ENCODE measurements around the gene BABAM2. TPM values are rescaled to one million over a fixed set of nuclear protein-coding genes. Genes with fewer than 3 reads are reported as not detected.

The BABAM2 gene
- total RNA-seq, 1 experiment from 2014 or later, result 27.1 TPM

DNA sequence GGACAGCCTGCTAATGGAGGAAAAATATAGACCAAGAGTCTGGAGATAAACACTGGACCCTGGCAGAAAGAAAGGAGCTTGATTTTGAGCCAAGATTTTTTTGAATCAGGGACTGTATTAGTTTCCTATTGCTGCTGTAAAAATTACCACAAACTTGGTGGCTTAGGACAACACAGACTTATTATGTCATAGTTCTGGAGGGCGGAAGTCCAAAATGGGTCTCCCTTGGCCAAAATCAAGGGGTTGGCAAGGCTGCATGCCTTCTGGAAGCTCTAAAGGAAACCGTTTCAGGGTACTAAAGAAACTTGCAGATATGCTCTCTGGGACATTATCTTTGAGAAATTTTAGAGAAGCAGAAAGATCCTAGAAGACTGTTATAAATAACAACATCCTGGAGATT, 140.1 kb downstream of the BABAM2 start:
- H3K56ac ChIP-seq (ENCODE audit: insufficient read length, low read depth, low read length), result no peak overlapping the region
- DNase-seq, result no peak
- H2AK5ac ChIP-seq (ENCODE audit: insufficient read length, low read length), result no peak overlapping the region
- H3K9ac ChIP-seq (ENCODE audit: extremely low read depth, insufficient read length, low read length), result no peak overlapping the region
- Mint-ChIP-seq H3K4me1 (peaks cover 17 to 21% of the 10 kb centered on the region in 2 experiments), H3K27me3 (ENCODE audit: low read depth) (no peaks in the 10 kb centered on the region), H3K27ac (no peak overlapping the region), H3K36me3 (ENCODE audit: insufficient read depth in 1 of 3, low read depth in 3 of 3) (peaks cover 3 to 14% (median 9%) of the 10 kb centered on the region in 3 experiments; a peak in 6 of 7 replicates), H3K4me3 (no peak overlapping the region), H3K9me3 (peaks cover 2 to 5% of the 10 kb centered on the region in 2 experiments; a peak in 3 of 5 replicates)
- no peak overlapping the region for H2BK15ac ChIP-seq (ENCODE audit: low read depth, low read length)
- no peak overlapping the region for H3K14ac ChIP-seq (ENCODE audit: insufficient read depth, low read length)
- no peak overlapping the region for H3K4ac ChIP-seq (ENCODE audit: low read depth, low read length)
- H4K20me1 ChIP-seq (ENCODE audit: control insufficient read depth, insufficient read depth, insufficient read length), result no peaks in the 10 kb centered on the region
- no peak overlapping the region for H2AFZ ChIP-seq (ENCODE audit: low read length)
- H2BK120ac ChIP-seq (ENCODE audit: low read depth, low read length, poor library complexity, severe bottlenecking), result no peak overlapping the region
- H3K4me2 ChIP-seq (ENCODE audit: insufficient read depth, insufficient read length, low read length), result no peak overlapping the region
- H3K9me3 ChIP-seq (ENCODE audit: control insufficient read depth, low read depth, low read length), result no peaks in the 10 kb centered on the region
- H4K5ac ChIP-seq (ENCODE audit: insufficient read length, low read depth, low read length), result no peak overlapping the region
- H3K18ac ChIP-seq (ENCODE audit: insufficient read length, low read depth, low read length), result no peak overlapping the region
- H2BK20ac ChIP-seq (ENCODE audit: low read depth, low read length, poor library complexity, severe bottlenecking), result no peak overlapping the region
- no peaks in the 10 kb centered on the region for H3K27me3 ChIP-seq (ENCODE audit: insufficient read depth, low read length)
- WGBS (ENCODE audit: extremely low coverage, insufficient read length, low lambda C conversion rate), result no CpG with 5 or more reads among the region's 2 CpGs
- no peak overlapping the region for H3K27ac ChIP-seq (ENCODE audit: insufficient read length, low read depth, low read length)
- no peaks in the 10 kb centered on the region; the same call in 1 of the 2 replicates for H3K4me1 ChIP-seq (ENCODE audit: insufficient read depth, low read length)
- H4K8ac ChIP-seq (replicated peaks; ENCODE audit: insufficient read length, low read depth, low read length), result no peak overlapping the region
- H3K79me2 ChIP-seq (ENCODE audit: insufficient read depth, low read length), result no peaks in the 10 kb centered on the region
- TF ChIP-seq, protein P1, sequence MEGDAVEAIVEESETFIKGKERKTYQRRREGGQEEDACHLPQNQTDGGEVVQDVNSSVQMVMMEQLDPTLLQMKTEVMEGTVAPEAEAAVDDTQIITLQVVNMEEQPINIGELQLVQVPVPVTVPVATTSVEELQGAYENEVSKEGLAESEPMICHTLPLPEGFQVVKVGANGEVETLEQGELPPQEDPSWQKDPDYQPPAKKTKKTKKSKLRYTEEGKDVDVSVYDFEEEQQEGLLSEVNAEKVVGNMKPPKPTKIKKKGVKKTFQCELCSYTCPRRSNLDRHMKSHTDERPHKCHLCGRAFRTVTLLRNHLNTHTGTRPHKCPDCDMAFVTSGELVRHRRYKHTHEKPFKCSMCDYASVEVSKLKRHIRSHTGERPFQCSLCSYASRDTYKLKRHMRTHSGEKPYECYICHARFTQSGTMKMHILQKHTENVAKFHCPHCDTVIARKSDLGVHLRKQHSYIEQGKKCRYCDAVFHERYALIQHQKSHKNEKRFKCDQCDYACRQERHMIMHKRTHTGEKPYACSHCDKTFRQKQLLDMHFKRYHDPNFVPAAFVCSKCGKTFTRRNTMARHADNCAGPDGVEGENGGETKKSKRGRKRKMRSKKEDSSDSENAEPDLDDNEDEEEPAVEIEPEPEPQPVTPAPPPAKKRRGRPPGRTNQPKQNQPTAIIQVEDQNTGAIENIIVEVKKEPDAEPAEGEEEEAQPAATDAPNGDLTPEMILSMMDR (conservative IDR thresholded peaks at IDR 0.05), result no peak
- H3K23me2 ChIP-seq (ENCODE audit: insufficient read length, low read depth, low read length, poor library complexity, severe bottlenecking), result no peaks in the 10 kb centered on the region
- H3T11ph ChIP-seq (ENCODE audit: low read length), result no peak overlapping the region
- no peak overlapping the region for H2BK12ac ChIP-seq (ENCODE audit: insufficient read length, low read depth, low read length)
- H4K91ac ChIP-seq (ENCODE audit: insufficient read length, low read depth, low read length), result no peak overlapping the region
- no peaks in the 10 kb centered on the region for H3K79me1 ChIP-seq (ENCODE audit: insufficient read depth, low read depth, low read length, poor library complexity, severe bottlenecking)
- no peak overlapping the region for H3K23ac ChIP-seq (ENCODE audit: insufficient read length, low read depth, low read length)
- no peak overlapping the region for H2BK5ac ChIP-seq (ENCODE audit: insufficient read length, low read length)

Data from H9 (cell line).